ENCODE results near the gene NPTX1.

- TF ChIP-seq POLR2A (IDR thresholded peaks at IDR 0.05; ENCODE audit: insufficient read depth in 1 of 2, low read depth in 2 of 2, low read length in 2 of 2): no peak
- no peak for TF ChIP-seq TBP (CRISPR knock-in tag; IDR thresholded peaks at IDR 0.05)
- TF ChIP-seq REST (IDR thresholded peaks at IDR 0.05; ENCODE audit: borderline replicate concordance in 1 of 2, low read depth in 1 of 2, low read length in 2 of 2): no peak; a peak in 1 of 4 replicates
- no peak for TF ChIP-seq ZNF512 (CRISPR knock-in tag; IDR thresholded peaks at IDR 0.05)
- TF ChIP-seq SKIL (CRISPR knock-in tag; IDR thresholded peaks at IDR 0.05; ENCODE audit: borderline replicate concordance): no peak
- TF ChIP-seq ISL2 (CRISPR knock-in tag; IDR thresholded peaks at IDR 0.05): no peak
These were observed 7.5 kb downstream of the NPTX1 start for GRCh38 chr17:80468781-80469493.
